ENCODE measurements around the gene PFDN2.

The PFDN2 gene

DNA sequence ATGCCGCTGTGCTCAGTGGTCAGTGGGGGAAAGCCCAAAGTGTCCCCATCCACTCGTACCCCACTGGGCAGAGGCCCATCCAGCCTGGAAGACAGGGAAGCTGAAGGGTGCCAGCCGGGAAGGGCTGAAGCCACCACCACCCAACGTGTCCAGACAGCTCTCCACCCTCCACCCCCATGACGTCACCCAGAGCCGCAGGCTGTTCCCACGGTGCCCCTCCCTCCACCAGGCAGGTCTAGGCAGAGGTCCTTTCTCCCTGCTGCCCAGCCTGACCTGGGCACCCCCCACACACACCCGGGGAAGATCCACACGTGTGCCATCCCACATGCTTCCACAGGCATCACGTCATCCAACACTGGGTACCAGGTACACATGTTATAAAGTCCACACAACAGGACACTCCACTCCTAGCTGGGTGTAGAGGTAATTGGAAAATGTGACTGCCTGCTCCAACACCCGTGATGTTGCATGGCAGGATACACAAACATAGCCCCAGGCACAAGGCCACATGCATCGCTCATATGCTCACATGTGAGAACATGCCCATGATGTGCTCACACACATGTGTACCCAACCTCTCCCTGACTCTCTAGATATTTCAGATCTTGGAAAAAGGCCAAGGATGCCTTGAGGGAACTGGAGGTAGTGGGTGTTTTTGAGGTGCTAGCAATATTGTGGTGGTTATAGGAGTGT, 43.0 kb downstream of the PFDN2 start:
- Histone ChIP-seq H3K36me3 (ENCODE audit: control insufficient read depth, insufficient read depth, low read length) (no peaks in the 10 kb centered on the region), H2AFZ (no peak overlapping the region), H3K79me2 (no peaks in the 10 kb centered on the region), H3K9ac (no peak overlapping the region), H3K4me3 (ENCODE audit: low read depth, low read length) (no peak overlapping the region), H3K9me3 (ENCODE audit: control insufficient read depth, low read length) (no peaks in the 10 kb centered on the region), H3K27me3 (ENCODE audit: control insufficient read depth, insufficient read depth, low read length) (no peaks in the 10 kb centered on the region), H3K27ac (no peak overlapping the region), H3K4me1 (no peaks in the 10 kb centered on the region), H3K4me2 (ENCODE audit: low read length) (no peak overlapping the region)
- TF ChIP-seq, protein P1, sequence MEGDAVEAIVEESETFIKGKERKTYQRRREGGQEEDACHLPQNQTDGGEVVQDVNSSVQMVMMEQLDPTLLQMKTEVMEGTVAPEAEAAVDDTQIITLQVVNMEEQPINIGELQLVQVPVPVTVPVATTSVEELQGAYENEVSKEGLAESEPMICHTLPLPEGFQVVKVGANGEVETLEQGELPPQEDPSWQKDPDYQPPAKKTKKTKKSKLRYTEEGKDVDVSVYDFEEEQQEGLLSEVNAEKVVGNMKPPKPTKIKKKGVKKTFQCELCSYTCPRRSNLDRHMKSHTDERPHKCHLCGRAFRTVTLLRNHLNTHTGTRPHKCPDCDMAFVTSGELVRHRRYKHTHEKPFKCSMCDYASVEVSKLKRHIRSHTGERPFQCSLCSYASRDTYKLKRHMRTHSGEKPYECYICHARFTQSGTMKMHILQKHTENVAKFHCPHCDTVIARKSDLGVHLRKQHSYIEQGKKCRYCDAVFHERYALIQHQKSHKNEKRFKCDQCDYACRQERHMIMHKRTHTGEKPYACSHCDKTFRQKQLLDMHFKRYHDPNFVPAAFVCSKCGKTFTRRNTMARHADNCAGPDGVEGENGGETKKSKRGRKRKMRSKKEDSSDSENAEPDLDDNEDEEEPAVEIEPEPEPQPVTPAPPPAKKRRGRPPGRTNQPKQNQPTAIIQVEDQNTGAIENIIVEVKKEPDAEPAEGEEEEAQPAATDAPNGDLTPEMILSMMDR (IDR thresholded peaks at IDR 0.05): no peak

DNA sequence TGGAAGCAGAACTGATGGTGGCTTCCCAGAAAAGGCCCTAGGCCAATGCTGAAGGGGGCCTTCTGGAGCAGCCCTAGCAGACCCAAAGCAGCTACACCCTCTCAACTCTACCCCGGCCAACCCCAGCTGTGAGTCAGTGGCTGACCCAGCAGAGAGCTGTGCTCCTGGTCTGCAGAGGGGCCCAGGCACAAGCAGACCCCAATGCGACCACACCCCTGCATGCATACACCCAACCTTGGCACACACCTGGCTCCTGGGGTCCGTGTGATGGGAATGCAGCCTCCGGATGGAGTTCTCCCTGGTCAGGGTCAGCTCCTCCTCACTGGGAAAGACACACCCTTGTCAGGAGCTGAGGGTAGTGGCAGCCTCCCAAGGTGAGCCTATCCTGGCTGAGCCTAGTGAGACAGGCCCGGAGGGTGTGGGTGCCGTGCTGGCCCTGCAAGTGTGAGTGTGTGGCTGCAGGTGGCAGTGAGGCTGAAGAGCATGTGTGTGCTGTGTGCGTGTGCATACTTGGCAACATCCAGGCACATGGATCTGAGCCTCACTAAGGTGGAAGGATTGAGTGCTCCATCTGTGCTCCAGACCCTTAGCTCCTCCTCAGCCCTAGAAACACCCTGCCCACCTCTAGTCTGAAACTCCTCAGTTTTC, 44.2 kb downstream of the PFDN2 start:
- no peak overlapping the region for H2AFZ ChIP-seq
- TF ChIP-seq, protein P1 (IDR thresholded peaks at IDR 0.05): no peak
- no peak overlapping the region for H3K9ac ChIP-seq
- H3K27me3 ChIP-seq (ENCODE audit: control insufficient read depth, insufficient read depth, low read length): no peaks in the 10 kb centered on the region
- no peaks in the 10 kb centered on the region for H3K4me1 ChIP-seq
- H3K79me2 ChIP-seq: no peaks in the 10 kb centered on the region
- H3K9me3 ChIP-seq (ENCODE audit: control insufficient read depth, low read length): no peaks in the 10 kb centered on the region
- no peaks in the 10 kb centered on the region for H3K36me3 ChIP-seq (ENCODE audit: control insufficient read depth, insufficient read depth, low read length)
- no peak overlapping the region for H3K4me2 ChIP-seq (ENCODE audit: low read length)
- no peak overlapping the region for H3K27ac ChIP-seq
- H3K4me3 ChIP-seq (ENCODE audit: low read depth, low read length): no peak overlapping the region

DNA sequence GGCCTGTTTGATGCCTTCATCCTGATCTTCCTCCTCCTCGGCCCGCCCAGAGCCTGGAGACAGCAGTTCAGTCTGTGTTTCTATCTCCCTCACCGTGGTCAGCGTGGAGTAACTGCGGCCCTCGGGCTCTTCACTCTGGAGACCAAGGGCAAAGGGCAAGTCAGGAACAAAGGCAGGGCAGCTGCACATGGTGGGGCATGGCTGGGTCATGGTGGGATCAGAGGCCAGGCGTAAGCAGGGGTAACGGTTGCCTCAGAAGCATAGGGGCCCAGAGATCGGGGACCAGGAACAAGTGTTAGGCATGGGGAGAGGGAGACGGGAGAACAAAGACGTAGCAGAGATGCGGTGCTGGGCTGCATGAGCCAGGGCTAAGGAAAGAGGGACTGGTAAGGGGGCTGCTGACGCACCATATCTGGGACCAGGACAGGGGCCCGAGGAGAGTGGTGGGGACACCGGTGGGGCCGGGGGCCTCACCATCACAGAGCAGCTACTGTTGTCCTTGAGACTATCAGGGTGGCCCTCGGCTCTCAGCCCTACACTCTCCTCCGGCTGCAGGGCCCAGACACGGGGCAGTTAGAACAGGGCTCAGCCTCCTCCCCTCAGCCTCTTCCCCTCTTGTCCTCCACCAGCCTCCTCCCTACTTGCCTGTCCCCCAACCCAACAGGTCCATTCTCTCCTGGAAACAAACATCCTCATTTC, 44.9 kb downstream of the PFDN2 start:
- Histone ChIP-seq H3K27ac (no peak overlapping the region), H3K4me2 (ENCODE audit: low read length) (no peak overlapping the region), H3K27me3 (ENCODE audit: control insufficient read depth, insufficient read depth, low read length) (no peaks in the 10 kb centered on the region), H3K4me1 (no peaks in the 10 kb centered on the region), H3K4me3 (ENCODE audit: low read depth, low read length) (no peak overlapping the region), H3K79me2 (no peaks in the 10 kb centered on the region), H3K36me3 (ENCODE audit: control insufficient read depth, insufficient read depth, low read length) (no peaks in the 10 kb centered on the region), H2AFZ (no peak overlapping the region), H3K9ac (no peak overlapping the region), H3K9me3 (ENCODE audit: control insufficient read depth, low read length) (no peaks in the 10 kb centered on the region)
- TF ChIP-seq, protein P1 (IDR thresholded peaks at IDR 0.05): no peak

DNA sequence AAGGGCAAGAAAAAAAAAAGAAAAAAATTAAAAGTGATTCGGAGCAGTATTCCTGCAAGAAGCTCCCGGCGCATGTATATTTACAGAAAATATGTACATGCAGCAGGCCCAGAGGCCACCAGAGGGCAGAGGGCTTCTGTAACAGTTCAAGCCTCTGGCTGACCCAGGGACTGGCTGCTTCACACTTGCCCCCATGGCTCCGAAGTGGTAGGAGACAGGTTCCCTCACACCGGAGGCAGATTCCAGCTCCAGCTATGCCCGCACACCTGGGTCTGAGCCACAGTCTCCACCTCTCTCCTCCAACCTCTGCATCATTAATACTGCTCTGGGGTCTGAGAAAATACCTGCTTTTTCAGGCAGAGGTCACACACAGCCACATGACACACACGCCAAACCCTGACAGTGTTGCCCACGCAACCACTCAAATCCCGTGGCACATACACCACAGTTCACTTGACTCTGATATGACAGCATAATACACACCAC, 45.9 kb downstream of the PFDN2 start:
- Histone ChIP-seq H3K27ac (no peak overlapping the region), H3K79me2 (no peaks in the 10 kb centered on the region), H2AFZ (no peak overlapping the region), H3K27me3 (ENCODE audit: control insufficient read depth, insufficient read depth, low read length) (no peaks in the 10 kb centered on the region), H3K9me3 (ENCODE audit: control insufficient read depth, low read length) (no peaks in the 10 kb centered on the region), H3K9ac (no peak overlapping the region), H3K36me3 (ENCODE audit: control insufficient read depth, insufficient read depth, low read length) (no peaks in the 10 kb centered on the region), H3K4me2 (ENCODE audit: low read length) (no peak overlapping the region), H3K4me3 (ENCODE audit: low read depth, low read length) (no peak overlapping the region), H3K4me1 (no peaks in the 10 kb centered on the region)
- TF ChIP-seq, protein P1 (IDR thresholded peaks at IDR 0.05): peak; percentile 30

Data from parathyroid adenoma (tissue), 2 donors.